HFF-Myc (cell line): ENCODE measurements around the gene ZNF888.
"Not testable (repeated sequence)": the region's sequence is repeated elsewhere in the genome, so short reads cannot be mapped to it uniquely, and the experiment has no call there.

Experiments used
- DNase-seq: peaks from one replicate; pipeline ENCODE4 v3.0.0-alpha.2; 2011; ENCODE audit warnings: low read depth; ENCODE audit errors: extremely low read depth
- H3K4me3 ChIP-seq: replicated peaks from 2 replicates; pipeline ENCODE4 v1.5.1; 2011; ENCODE audit warnings: low read depth, mild to moderate bottlenecking, control low read depth, low read length
- CTCF ChIP-seq: IDR thresholded peaks from 2 replicates; pipeline ENCODE4 v1.5.1; 2012; ENCODE audit warnings: mild to moderate bottlenecking, low read depth, low read length, control low read depth; ENCODE audit errors: missing control alignments

ZNF888 gene

DNA sequence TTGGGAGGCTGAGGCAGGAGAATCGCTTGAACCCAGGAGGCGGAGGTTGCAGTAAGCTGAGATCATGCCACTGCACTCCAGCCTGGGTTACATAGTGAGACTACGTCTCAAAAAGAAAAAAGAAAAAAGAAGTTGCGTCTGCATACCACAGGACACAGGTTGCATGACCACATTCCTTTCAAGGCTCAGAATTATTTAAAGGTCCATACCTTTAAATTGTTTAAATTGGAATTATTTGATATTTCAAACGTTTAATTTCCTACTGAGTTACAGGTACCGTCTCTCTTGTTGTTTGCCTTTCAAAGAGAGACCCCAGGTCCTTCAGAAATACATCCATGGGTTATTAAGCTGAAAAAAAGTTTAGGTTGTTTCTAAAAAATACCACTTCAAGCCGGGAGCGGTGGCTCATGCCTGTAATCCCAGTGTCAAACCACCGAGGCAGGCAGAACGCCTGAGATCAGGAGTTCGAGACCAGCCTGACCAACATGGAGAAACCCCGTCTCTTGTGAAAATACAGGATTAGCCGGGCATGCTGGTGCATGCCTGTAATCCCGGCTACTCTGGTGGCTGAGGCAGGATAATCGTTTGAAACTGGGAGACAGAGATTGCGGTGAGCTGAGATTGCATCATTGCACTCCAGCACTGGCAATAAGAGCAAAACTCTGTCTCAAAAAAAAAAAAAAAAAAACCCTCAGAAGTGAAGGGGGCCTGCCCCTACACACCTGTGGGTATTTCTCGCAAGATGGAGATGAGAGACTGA, 20.8 kb upstream of the ZNF888 start:
- TF ChIP-seq CTCF = no peak
- DNase-seq = no peak
- no peak overlapping the region for H3K4me3 ChIP-seq

DNA sequence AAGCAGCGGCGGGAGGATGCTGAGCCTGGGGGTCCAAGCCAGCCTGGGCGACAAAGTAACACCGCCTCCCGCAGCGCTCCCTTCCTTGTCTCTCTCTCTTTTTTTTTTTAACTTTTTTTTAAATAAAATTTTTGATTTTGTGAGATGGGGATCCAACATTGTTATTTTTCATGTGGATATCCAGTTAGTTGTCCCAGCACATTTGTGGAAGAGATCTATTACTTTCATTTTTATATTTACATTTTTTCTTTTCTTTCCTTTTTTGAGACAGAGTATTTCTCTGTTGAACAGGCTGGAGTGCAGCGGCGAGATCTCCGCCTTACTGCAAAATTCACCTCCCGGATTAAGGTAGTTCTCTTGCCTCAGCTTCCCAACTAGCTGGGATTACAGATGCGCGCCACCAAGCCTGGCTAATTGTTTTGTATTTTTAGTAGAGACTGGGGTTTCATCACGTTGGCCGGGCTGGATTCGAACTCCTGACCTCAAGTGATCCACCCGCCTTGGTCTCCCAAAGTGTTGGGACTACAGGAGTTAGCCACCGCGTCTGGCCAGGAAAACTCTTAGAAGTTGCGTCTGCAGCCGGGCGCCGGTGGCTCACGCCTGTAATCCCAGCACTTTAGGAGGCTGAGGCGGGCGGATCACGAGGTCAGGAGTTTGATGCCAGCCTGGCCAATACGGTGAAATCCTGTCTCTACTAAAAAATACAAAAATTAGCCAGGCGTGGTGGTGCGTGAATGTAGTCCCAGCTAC, 20.1 kb upstream of the ZNF888 start:
- DNase-seq = no peak
- peak overlapping the region; percentile 54 for H3K4me3 ChIP-seq
- no peak for TF ChIP-seq CTCF

GRCh38 chr19:52942386-52943133, 19.3 kb upstream of the ZNF888 start:
- TF ChIP-seq CTCF = no peak

DNA sequence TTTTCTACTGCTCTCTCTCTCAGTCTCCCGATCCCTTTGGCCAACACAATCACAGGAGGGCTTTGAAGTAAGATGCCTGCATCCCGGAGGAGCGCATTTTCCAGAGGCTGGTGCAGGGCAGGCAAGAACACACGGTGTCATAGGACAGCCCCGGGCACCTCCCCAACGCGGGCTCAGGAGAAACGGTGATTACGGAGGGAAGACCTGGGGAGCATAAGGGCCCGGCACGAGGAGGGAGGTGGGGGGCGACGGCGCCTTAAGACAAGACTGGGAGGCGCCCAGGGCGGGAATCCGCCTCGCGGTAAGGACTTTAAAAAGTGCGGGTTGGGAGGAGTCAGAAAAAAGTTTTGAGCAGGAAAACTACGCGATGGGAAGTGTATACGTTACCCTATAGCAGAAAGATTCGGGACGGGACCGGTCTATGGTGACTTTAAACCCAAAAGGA, 18.7 kb upstream of the ZNF888 start:
- H3K4me3 ChIP-seq = peak overlapping the region; percentile 54
- DNase-seq = no peak
- no peak for TF ChIP-seq CTCF

More at GRCh38 chr19:52942386-52943133, 19.3 kb upstream of the ZNF888 start:
- peak overlapping the region; percentile 54 for H3K4me3 ChIP-seq
- no peak for DNase-seq

DNA sequence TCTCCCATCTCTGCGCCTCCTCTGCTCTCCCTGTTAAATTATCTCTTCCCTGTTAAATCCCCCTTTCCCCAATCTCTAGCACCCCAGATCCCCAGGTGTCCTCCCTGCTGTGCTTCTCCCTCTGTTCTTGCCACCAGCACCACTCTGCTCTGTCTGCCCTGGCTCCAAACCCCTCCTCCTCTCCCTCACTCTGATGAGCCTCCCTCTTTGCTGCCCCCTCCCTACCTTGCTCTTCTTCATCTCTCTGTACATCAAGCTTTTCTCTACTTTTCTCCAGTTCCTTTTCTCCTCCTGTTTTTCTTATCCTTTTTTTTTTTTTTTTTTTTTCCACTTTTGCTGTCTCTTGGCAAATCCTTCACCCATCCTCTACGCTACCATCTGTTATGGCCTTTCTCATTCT, 18.3 kb upstream of the ZNF888 start:
- not testable (repeated sequence) for DNase-seq
- peak overlapping the region; percentile 54 for H3K4me3 ChIP-seq

GRCh38 chr19:52940905-52941304, 17.7 kb upstream of the ZNF888 start:
- not testable (repeated sequence) for H3K4me3 ChIP-seq, DNase-seq

- H3K4me3 ChIP-seq = no peak overlapping the region
- no peak for TF ChIP-seq CTCF
- no peak for DNase-seq
Measured at GRCh38 chr19:52938761-52939160, 15.5 kb upstream of the ZNF888 start.
